Stimulated activated effector memory CD8-positive, alpha-beta T cell treated with anti-CD3 and anti-CD28 coated beads, Interleukin-12 subunit alpha, Interleukin-12 subunit beta, amount 100 ng/mL, for 72 hours (primary cell): ENCODE results near the gene CDHR2.

Experiments used
- ATAC-seq: fragments of 150-1000 bp; cut with Tn5 transposase; 2 replicates; pipeline ENCODE4 v1.10.0; 2021
- DNase-seq, 2 donors: peaks; one replicate each; pipeline ENCODE4 v3.0.0; 2021 to 2022; ENCODE audit warnings: low spot score in 2 of 2
- H3K27ac Mint-ChIP-seq: one replicate; pipeline ENCODE4 v1.8.0; 2022; ENCODE audit warnings: mild to moderate bottlenecking, mixed read lengths
- H3K36me3 Mint-ChIP-seq: one replicate; pipeline ENCODE4 v1.8.0; 2022; ENCODE audit warnings: mild to moderate bottlenecking, mixed read lengths
- H3K4me1 Mint-ChIP-seq: one replicate; pipeline ENCODE4 v1.8.0; 2022; ENCODE audit warnings: mixed read lengths
- H3K4me3 Mint-ChIP-seq: one replicate; pipeline ENCODE4 v1.8.0; 2022; ENCODE audit warnings: mild to moderate bottlenecking, mixed read lengths
- H3K9me3 Mint-ChIP-seq: one replicate; pipeline ENCODE4 v1.8.0; 2022; ENCODE audit warnings: mixed read lengths

Gene CDHR2

DNA sequence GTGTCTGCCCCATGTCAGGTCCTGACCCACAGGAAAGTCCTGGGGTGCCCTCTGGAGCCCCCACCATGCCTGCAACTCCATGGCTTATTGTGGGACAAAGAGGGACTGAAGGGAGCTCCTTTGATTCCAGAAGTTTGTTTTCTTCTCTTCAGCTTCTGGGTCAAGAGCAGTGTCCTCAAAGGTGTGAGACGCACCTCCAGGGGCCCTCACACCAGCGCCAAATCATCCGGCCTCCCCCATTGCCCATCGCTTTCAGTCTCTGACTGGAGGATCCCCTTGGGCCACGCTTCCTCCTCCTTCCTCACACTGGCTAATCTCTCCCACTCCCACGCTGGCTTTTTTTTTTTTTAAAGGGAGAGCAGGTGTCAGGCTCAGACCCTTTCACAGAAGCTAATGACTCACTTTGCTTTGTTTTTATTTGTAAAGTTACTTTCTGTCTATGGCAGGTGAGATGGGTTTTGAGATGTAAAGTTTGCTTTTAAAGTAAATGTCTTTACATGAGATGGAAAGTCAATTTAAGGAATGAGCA lies 16.7 kb downstream of the CDHR2 start:
- Mint-ChIP-seq H3K27ac (peak overlapping the region; percentile 26), H3K4me1 (peaks cover 12% of the 10 kb centered on the region), H3K4me3 (no peak overlapping the region), H3K9me3 (no peaks in the 10 kb centered on the region), H3K36me3 (no peaks in the 10 kb centered on the region)
- DNase-seq = no peak
- ATAC-seq = no peak

DNA sequence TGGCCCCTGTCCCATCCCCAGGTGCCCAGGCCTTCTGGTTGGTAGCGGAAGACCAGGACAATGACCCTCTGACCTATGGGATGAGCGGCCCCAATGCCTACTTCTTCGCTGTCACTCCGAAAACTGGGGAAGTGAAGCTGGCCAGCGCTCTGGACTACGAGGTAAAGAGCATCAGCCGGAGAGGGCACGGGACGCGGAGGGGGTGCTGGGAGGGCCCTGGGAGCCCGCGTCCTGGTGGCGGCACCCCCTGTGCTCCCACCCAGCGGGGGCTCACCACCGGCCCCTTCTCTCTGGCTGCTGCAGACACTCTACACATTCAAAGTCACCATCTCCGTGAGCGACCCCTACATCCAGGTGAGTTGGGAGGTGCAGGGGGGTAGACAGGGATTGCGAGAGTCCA lies 19.5 kb downstream of the CDHR2 start:
- Mint-ChIP-seq H3K36me3 (no peaks in the 10 kb centered on the region), H3K4me3 (no peak overlapping the region), H3K4me1 (no peaks in the 10 kb centered on the region), H3K9me3 (no peaks in the 10 kb centered on the region), H3K27ac (no peak overlapping the region)
- DNase-seq = no peak
- ATAC-seq = no peak

DNA sequence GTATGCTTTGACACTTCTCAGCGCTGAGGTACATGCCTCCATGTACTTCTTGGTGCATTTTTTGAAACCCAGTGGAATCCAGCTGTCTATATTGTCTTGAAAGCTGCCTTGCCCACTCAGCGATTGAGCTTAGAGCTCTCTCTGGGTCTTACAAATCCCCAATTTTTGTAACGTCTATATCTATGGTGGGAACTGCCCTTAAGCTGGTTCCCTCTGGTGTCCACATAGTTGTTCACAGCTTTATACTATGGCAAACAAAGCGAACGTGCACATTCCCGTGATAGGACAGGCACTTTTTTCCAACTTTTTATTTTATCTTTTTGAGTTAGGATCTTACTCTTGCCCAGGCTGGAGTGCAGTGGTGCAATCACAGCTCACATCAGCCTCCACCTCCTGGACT lies 20.9 kb downstream of the CDHR2 start:
- Mint-ChIP-seq H3K36me3 (no peaks in the 10 kb centered on the region), H3K4me3 (no peak overlapping the region), H3K4me1 (no peaks in the 10 kb centered on the region), H3K9me3 (no peaks in the 10 kb centered on the region), H3K27ac (no peak overlapping the region)
- no peak for ATAC-seq
- DNase-seq = no peak

DNA sequence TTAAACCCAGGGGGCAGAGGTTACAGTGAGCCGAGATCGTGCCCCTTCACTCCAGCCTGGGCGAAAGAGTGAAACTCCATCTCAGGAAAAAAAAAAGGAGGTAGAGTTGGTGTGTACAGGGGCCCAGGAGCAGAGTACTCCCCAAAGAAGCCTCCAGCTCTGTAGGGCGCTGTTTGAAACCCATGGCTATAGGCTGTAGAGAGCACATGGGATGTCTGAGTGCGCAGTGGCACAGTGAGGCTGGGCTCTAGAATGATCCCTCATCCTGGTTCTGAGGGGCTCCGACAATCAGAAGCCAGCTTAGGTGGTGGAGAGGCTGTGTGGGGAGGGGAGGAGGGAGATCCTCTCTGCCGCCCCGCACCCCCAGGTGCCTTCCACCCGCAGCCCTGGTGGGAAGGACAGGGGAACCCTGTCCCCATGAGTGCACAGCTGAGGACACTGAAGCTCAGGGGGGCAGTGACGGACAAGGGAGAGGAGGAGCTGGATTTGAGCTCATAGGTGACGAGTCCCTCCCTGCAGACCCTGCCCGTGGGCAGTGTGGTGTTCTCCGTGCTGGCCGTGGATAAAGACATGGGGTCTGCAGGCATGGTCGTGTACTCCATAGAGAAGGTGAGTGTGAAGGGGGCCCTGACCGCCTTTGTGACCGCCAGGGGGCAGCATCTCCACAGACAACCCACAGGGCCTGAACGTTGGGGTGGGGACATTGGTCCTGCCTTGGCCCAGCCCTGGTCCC lies 24.6 kb downstream of the CDHR2 start:
- ATAC-seq = peak; percentile 87
- peak; percentile 79 to 91 for DNase-seq
- Mint-ChIP-seq H3K27ac (no peak overlapping the region), H3K36me3 (no peaks in the 10 kb centered on the region), H3K9me3 (no peaks in the 10 kb centered on the region), H3K4me1 (no peaks in the 10 kb centered on the region), H3K4me3 (no peak overlapping the region)

DNA sequence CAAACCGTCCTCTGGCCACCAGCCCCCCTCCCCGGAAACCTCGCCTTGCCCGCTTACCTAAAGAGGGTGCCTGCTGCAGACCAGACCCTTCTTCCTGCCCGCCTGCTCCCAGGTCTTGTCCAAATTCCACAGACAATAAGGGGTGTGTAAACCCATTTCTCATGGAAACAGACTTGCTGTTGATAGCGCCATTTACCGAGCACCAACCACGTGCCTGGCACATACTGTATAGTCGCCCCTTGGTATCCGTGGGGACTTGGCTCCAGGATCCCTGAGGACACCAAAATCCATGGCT lies 25.1 kb downstream of the CDHR2 start:
- no peaks in the 10 kb centered on the region for H3K36me3 Mint-ChIP-seq
- DNase-seq = no peak
- no peaks in the 10 kb centered on the region for H3K4me1 Mint-ChIP-seq
- H3K9me3 Mint-ChIP-seq = no peaks in the 10 kb centered on the region
- H3K27ac Mint-ChIP-seq = no peak overlapping the region
- ATAC-seq = no peak
- H3K4me3 Mint-ChIP-seq = no peak overlapping the region

DNA sequence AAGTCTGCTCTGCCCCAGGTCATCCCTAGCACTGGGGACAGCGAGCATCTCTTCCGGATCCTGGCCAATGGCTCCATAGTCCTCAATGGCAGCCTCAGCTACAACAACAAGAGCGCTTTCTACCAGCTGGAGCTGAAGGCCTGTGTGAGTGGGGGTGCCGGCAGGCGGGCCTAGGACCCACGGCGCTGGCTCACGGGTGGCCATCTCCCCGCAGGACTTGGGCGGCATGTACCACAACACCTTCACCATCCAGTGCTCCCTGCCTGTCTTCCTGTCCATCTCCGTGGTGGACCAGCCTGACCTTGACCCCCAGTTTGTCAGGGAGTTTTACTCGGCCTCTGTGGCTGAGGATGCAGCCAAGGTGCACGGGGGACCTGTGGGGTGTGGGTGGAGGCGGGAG lies 25.9 kb downstream of the CDHR2 start:
- no peak overlapping the region for H3K27ac Mint-ChIP-seq
- ATAC-seq = no peak
- DNase-seq = no peak
- H3K4me3 Mint-ChIP-seq = no peak overlapping the region
- H3K36me3 Mint-ChIP-seq = no peaks in the 10 kb centered on the region
- no peaks in the 10 kb centered on the region for H3K4me1 Mint-ChIP-seq
- no peaks in the 10 kb centered on the region for H3K9me3 Mint-ChIP-seq

DNA sequence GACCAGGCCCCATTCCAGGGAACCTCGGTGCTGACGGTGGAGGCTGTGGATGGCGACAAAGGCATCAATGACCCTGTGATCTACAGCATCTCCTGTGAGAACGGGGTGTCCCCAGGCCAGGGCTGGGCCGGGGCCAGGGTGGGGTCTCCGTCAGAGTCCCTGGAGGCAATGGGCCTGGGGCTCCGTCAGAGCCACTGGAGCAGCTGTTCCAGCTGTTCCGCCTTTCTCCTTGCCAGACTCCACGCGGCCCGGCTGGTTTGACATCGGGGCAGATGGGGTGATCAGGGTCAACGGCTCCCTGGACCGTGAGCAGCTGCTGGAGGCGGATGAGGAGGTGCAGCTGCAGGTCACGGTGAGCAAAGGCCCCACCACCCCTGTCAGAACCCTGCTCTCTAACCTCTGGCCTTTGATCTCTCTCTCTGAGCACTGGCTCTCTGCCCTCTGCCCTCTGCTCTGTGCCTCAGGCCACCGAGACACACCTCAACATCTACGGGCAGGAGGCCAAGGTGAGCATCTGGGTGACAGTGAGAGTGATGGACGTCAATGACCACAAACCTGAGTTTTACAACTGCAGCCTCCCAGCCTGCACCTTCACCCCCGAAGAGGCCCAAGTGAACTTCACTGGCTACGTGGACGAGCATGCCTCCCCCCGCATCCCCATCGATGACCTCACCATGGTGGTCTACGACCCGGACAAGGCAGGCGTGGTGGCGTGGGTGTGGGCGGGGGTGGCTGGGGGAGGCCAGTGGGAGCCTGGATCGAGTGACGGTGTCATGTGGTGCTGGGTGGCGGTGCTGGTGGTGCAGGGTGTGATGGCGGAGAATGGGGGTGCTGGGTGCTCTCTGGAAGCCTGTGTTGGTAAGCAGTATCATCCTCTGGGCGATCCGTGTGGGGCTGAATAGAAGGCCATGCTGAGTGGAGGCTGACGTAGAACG lies 26.6 kb downstream of the CDHR2 start:
- Mint-ChIP-seq H3K9me3 (no peaks in the 10 kb centered on the region), H3K4me1 (no peaks in the 10 kb centered on the region), H3K4me3 (no peak overlapping the region), H3K27ac (no peak overlapping the region), H3K36me3 (no peaks in the 10 kb centered on the region)
- DNase-seq = no peak
- no peak for ATAC-seq

DNA sequence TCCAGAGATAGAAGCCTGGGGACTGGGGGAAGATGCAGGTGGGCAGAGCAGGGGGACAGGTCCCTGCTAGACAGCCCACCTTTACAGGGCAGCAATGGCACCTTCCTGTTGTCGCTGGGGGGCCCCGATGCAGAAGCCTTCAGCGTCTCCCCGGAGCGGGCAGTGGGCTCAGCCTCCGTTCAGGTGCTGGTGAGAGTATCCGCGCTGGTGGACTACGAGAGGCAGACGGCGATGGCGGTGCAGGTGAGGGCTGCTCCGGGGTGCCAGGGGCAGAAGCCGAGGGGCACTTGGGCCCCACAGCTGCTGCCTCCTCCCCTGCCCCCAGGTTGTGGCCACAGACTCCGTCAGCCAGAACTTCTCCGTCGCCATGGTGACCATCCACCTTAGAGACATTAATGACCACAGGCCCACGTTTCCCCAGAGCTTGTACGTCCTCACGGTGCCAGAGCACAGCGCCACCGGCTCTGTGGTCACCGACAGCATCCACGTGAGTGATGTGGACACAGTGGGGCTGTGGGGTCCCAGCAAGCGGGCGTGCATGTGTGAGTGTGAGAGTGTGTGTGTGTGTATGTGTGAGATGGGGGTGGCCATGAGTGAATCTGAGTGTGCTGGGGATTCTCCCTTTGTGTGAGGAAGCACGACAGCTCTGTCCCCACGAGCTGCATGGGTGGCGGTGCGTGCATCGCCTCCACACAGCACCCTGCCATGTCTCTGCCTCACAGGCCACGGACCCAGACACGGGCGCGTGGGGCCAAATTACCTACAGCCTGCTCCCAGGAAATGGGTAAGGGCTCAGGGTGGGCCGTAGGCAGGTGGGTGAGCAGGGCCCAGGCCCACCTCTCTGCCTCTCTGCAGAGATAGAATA lies 28.4 kb downstream of the CDHR2 start:
- Mint-ChIP-seq H3K27ac (no peak overlapping the region), H3K4me3 (no peak overlapping the region), H3K4me1 (no peaks in the 10 kb centered on the region)

DNA sequence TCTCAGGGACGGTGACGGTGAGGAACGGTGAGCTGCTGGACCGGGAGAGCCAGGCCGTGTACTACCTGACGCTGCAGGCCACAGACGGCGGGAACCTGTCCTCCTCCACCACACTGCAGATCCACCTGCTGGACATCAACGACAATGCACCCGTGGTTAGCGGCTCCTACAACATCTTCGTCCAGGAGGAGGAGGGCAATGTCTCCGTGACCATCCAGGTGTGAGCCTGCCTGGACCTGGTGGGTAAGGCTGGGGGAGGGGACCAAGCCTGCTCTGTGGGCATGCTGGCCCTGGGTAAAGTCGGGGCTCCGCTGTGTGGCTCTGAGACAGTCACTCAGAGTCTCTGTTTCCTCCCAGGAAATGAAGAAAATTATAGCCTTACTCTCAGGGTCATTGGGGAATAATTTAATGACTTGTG lies 29.3 kb downstream of the CDHR2 start:
- DNase-seq = no peak
- Mint-ChIP-seq H3K4me3 (no peak overlapping the region), H3K27ac (no peak overlapping the region)

More for the DNA sequence above, 28.4 kb downstream of the CDHR2 start:
- DNase-seq = no peak
- Mint-ChIP-seq H3K36me3 (no peaks in the 10 kb centered on the region), H3K9me3 (no peaks in the 10 kb centered on the region)
- ATAC-seq = no peak

DNA sequence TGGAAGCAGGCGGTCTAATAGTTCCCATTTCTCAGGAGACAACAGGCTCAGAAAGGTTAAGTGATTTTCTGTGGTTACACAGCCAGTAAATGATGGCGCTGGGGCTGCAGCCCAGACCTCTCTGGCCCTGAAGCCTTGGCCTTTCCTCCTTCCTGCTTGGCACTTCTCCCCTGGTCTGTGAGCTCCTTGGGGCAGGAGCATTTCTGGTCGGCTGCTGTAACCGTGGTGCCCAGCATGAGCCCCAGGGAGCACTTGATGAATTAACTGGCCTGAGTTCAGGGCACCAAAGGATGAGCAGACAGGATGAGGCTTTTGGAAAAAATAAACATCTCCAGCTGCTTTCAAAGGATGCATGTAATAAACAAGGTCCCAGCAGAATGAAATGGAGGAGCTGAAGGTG lies 30.2 kb downstream of the CDHR2 start:
- Mint-ChIP-seq H3K27ac (no peak overlapping the region), H3K4me1 (no peaks in the 10 kb centered on the region), H3K4me3 (no peak overlapping the region), H3K9me3 (no peaks in the 10 kb centered on the region), H3K36me3 (no peaks in the 10 kb centered on the region)
- DNase-seq = no peak
- no peak for ATAC-seq

More for the DNA sequence above, 29.3 kb downstream of the CDHR2 start:
- Mint-ChIP-seq H3K36me3 (no peaks in the 10 kb centered on the region), H3K4me1 (no peaks in the 10 kb centered on the region), H3K9me3 (no peaks in the 10 kb centered on the region)
- ATAC-seq = peak; percentile 58

DNA sequence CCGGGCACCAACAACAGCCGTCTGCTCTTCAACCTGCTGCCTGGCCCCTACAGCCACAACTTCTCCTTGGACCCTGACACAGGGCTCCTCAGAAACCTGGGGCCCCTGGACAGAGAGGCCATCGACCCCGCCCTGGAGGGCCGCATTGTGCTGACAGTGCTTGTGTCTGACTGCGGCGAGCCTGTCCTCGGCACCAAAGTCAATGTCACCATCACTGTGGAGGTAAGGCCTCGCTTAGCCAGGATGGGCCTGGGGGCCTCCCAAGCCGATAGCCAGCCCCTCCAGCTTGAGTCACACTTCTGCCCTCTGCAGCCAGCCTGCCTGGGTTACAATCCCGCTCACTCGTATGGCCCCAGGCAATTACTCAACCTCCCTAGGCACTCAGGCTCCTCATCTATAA lies 32.2 kb downstream of the CDHR2 start:
- no peaks in the 10 kb centered on the region for H3K4me1 Mint-ChIP-seq
- peaks cover 2% of the 10 kb centered on the region for H3K9me3 Mint-ChIP-seq
- no peak overlapping the region for H3K4me3 Mint-ChIP-seq
- ATAC-seq (no peak), DNase-seq (no peak)
- H3K27ac Mint-ChIP-seq = no peak overlapping the region
- H3K36me3 Mint-ChIP-seq = no peaks in the 10 kb centered on the region

DNA sequence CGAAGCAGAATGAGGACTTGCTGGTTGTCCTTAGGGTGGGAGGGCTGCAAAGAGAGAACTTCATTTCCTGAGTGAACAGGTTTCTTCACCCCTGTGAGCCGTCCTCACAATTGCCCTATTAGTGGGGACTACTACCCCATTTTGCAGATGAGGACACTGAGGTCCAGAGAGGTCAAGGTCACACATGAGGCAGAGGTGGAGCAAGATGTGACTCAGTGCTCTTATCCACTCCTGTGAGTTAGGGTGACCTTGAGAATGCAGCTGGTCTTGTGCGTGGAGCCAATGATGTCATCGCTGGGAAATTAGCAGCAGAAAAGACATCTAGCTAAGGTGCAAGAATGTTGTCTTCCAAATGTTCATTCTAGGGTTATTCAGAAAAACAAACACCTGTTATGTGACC lies 33.9 kb downstream of the CDHR2 start:
- Mint-ChIP-seq H3K4me3 (no peak overlapping the region), H3K36me3 (no peaks in the 10 kb centered on the region), H3K27ac (no peak overlapping the region), H3K9me3 (peaks cover 2% of the 10 kb centered on the region), H3K4me1 (no peaks in the 10 kb centered on the region)
- ATAC-seq = no peak
- DNase-seq = no peak

DNA sequence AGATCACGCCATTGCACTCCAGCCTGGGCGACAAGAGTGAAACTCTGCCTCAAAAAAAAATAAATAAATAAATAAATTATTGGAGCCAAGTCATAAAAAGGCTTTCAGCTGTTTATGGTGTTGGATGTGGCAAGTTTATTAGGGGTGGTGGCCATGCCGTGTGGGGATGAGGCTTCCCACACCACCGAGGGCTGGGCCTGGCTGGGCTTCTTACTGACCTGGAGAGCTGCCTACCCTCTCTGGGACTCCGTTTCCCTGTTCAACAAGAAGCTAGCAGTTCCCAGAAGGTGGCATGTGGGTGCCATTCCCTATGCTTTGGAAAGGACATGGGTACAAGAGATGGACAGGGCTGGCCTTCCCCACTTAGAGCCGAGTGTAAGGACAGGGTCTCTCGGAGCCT lies 38.3 kb downstream of the CDHR2 start:
- no peak overlapping the region for H3K27ac Mint-ChIP-seq
- ATAC-seq (no peak), DNase-seq (no peak)
- H3K4me3 Mint-ChIP-seq = no peak overlapping the region
- no peaks in the 10 kb centered on the region for H3K36me3 Mint-ChIP-seq
- no peaks in the 10 kb centered on the region for H3K4me1 Mint-ChIP-seq
- H3K9me3 Mint-ChIP-seq = peaks cover 2% of the 10 kb centered on the region

DNA sequence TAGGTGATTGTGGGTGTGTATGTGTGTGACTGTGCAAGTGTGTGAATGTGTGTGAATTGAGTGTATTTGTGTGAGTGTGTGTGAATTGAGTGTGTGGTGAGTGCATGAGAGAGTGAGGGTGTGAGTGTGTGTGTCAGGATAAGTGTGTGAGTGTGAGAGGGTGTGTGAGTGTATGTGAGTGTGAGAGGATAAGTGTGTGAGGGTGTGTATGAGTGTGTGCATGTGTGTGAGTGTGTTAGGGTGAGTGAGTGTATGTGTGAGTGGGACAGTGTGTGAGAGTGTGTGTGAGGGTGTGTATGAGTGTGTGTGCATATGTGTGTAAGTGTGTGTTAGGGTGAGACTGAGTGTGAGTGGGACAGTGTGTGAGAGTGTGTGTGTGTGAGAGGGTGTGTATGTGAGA lies 39.2 kb downstream of the CDHR2 start:
- no peak overlapping the region for H3K27ac Mint-ChIP-seq
- peaks cover 2% of the 10 kb centered on the region for H3K9me3 Mint-ChIP-seq
- no peaks in the 10 kb centered on the region for H3K4me1 Mint-ChIP-seq
- no peak for DNase-seq
- no peak for ATAC-seq
- H3K36me3 Mint-ChIP-seq = no peaks in the 10 kb centered on the region
- no peak overlapping the region for H3K4me3 Mint-ChIP-seq

DNA sequence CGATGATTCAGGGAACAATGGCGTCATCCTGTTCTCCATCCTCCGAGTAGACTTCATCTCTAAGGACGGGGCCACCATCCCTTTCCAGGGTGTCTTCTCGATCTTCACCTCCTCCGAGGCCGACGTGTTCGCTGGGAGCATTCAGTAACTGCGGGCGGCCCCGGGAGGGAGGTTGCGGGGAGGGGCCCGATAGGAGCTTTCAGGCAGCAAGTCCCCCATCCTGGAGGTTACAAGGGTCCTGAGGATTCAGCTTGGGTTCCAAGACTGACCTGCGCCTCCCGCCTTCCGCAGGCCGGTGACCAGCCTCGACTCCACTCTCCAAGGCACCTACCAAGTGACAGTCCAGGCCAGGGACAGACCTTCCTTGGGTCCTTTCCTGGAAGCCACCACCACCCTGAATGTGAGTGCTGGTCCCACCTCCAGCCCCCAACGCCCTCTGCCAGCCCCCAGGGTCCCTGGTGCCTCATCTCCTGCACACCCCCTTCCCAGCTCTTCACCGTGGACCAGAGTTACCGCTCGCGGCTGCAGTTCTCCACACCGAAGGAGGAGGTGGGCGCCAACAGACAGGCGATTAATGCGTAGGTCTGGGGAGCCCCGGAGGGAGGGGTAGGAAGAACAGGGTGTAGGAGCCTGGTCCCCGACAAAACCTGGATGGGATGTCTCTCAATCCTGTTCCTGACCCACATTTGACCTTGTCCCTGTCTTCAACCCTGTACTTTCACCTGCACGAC lies 40.1 kb downstream of the CDHR2 start:
- Mint-ChIP-seq H3K9me3 (peaks cover 2% of the 10 kb centered on the region), H3K4me3 (no peak overlapping the region), H3K36me3 (no peaks in the 10 kb centered on the region), H3K4me1 (no peaks in the 10 kb centered on the region), H3K27ac (no peak overlapping the region)
- no peak for DNase-seq
- ATAC-seq = no peak
